ENCODE data around the gene ALK. TPM values are rescaled to one million over a fixed set of nuclear protein-coding genes. Genes with fewer than 3 reads are reported as not detected.

The ALK gene
- not detected in 2 replicates for total RNA-seq

DNA sequence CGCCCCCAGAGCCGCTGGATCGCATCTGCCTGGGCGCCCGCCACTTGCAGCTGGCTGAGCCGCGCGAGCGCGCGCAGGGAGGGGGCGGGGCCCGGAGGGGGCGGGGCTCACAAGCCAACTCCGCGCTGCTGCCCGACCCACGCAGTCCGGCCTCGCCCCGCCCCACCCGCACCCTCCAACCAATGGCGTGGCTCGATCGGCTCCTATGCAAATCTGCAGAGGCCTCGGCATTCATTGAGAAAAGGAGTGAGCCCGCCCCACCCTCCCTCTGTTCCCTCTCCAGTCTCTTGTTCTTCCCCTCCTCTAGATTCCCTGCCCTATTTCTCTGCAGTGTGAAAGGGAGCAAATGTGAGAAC, at the start of gene ALK:
TSS of gene ALK (minus strand) at position 27 of the 356 bp plus-strand sequence. CDS start 927 bp downstream, outside the sequence.
- Mint-ChIP-seq H3K36me3 (ENCODE audit: low read depth) (no peaks in the 10 kb centered on the region), H3K27me3 (ENCODE audit: insufficient read depth) (peaks cover 48% of the 10 kb centered on the region), H3K4me1 (ENCODE audit: low read depth) (no peaks in the 10 kb centered on the region), H3K9me3 (no peaks in the 10 kb centered on the region), H3K4me3 (peak within 1 kb of the TSS; percentile 5), H3K27ac (no peak within 1 kb of the TSS)
- intact Hi-C loops (cut with micrococcal nuclease), result no loop called here
- peak; percentile 17 for DNase-seq (ENCODE audit: low spot score)

DNA sequence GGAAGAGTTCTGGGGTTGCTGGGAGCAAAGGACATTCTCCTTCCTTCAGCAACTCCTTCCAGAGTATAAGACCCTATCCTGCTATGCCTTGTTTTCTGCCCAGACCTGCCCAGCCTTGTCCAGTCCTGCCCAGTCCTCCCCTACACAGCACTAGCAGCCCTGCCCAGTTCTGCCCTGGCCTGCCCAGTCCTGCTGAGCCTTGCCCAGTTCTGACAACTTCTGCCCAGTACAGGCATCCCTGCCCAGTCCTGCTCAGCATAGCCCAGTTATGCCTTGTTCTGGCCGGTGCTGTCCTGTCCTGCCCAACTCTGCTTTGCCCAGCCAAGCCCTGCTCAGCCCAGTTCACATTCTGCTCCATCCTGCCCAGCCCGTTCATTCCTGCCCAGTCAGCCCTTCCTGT, 44.9 kb upstream of the ALK start:
- no peak overlapping the region for H3K4me3 Mint-ChIP-seq
- no peak for DNase-seq (ENCODE audit: low spot score)
- H3K27me3 Mint-ChIP-seq (ENCODE audit: insufficient read depth), result peaks cover 15% of the 10 kb centered on the region
- no peaks in the 10 kb centered on the region for H3K9me3 Mint-ChIP-seq
- intact Hi-C loops (cut with micrococcal nuclease), result no loop called here
- H3K4me1 Mint-ChIP-seq (ENCODE audit: low read depth), result no peaks in the 10 kb centered on the region
- H3K36me3 Mint-ChIP-seq (ENCODE audit: low read depth), result no peaks in the 10 kb centered on the region
- H3K27ac Mint-ChIP-seq, result no peak overlapping the region

DNA sequence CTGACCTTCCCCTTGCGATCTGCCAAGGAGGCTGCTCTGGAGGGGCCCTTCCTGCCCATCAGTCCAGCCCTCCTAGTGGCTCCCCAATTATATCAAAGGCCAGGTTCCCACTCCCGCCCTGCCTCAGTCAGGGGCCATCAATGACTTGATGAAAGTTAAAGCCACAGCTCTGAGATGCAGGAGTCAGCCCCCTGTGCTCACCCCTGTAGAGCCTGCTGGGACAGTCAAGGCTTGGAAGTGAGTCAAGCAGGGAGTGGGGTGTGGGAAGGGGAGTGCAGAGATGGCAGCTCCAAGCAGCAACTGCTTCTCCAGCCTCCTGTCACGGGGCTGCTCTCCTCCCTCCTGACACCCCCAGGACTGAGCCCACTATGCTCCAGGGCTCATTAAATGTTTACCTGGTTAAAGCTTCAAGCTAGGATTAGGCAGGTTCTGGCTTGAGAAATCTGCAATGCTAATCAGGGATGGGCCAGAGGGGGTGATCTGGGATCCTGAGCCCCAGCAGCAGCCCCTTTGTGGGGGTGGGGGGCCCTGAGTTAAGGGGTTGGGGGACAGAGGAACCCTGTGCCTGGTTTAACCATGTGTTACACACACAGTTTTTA, 42.7 kb upstream of the ALK start:
- no peaks in the 10 kb centered on the region for H3K9me3 Mint-ChIP-seq
- intact Hi-C loops (cut with micrococcal nuclease), result no loop called here
- peaks cover 22% of the 10 kb centered on the region for H3K27me3 Mint-ChIP-seq (ENCODE audit: insufficient read depth)
- no peak overlapping the region for H3K4me3 Mint-ChIP-seq
- no peak for DNase-seq (ENCODE audit: low spot score)
- no peaks in the 10 kb centered on the region for H3K36me3 Mint-ChIP-seq (ENCODE audit: low read depth)
- H3K4me1 Mint-ChIP-seq (ENCODE audit: low read depth), result no peaks in the 10 kb centered on the region
- no peak overlapping the region for H3K27ac Mint-ChIP-seq

DNA sequence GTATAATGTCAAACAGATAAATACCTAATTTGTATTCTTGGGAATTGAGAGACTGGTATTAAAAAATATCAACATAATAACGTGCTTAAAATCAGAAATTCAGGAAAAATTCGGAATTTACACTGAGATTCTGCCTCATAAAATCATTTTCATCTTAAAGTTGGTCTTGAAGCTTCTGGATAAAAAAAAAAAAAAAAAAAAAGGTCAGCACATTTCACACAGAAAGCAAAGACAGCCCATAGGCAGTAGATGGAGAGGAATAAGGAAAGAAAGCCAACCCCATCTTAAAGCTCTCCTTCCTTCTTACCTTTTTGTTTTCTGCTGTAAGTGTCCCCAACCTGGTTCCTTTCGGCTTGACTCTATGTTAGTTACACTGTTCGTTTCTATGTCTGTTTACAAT, 41.5 kb upstream of the ALK start:
- Mint-ChIP-seq H3K9me3 (no peaks in the 10 kb centered on the region), H3K4me3 (no peak overlapping the region), H3K36me3 (ENCODE audit: low read depth) (no peaks in the 10 kb centered on the region), H3K27me3 (ENCODE audit: insufficient read depth) (peaks cover 22% of the 10 kb centered on the region), H3K27ac (no peak overlapping the region), H3K4me1 (ENCODE audit: low read depth) (no peaks in the 10 kb centered on the region)
- intact Hi-C loops (cut with micrococcal nuclease), result no loop called here
- DNase-seq (ENCODE audit: low spot score), result no peak

DNA sequence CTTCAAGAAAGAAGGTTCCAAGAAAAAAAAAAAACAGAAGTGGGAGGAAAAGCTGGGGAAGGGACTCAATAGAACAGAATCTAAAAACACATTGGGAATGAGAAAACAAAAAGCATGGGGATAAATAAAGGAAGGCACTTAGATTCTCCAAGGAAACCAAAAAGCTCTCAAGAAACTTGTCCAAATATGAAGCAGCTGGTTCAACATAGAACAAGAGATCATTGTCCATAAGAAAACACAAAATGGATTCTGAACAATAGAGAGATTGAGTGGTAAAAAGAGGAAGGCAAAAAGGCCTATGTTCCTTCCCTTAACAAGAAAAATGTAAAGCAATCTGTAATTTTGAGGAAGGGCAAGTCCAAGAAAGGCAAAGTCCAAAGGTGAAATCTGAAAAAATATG, 32.9 kb upstream of the ALK start:
- Mint-ChIP-seq H3K27ac (no peak overlapping the region), H3K27me3 (ENCODE audit: insufficient read depth) (peaks cover 2% of the 10 kb centered on the region), H3K4me1 (ENCODE audit: low read depth) (no peaks in the 10 kb centered on the region), H3K9me3 (no peaks in the 10 kb centered on the region), H3K4me3 (no peak overlapping the region), H3K36me3 (ENCODE audit: low read depth) (no peaks in the 10 kb centered on the region)
- no peak for DNase-seq (ENCODE audit: low spot score)
- intact Hi-C loops (cut with micrococcal nuclease), result no loop called here

DNA sequence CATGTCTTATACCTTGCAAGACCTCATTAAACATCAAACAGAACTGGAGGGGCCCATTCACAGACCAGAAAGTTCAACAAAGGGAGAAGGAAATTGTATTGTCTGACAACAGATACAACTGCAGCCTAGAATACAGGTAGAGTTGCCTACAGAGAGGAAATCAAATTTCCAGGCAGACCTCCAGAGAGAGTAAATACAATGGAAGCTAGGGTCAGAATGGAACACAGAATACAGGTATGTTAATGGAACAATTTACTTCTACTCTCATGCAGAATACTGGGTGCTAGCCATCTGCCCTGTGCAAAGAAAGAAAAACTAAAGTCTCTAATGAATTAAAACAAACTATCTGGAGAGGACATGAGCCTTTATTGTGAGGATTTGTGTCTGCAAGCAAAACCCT, 31.6 kb upstream of the ALK start:
- DNase-seq (ENCODE audit: low spot score), result no peak
- intact Hi-C loops (cut with micrococcal nuclease), result no loop called here
- Mint-ChIP-seq H3K4me3 (no peak overlapping the region), H3K27me3 (ENCODE audit: insufficient read depth) (peaks cover 2% of the 10 kb centered on the region), H3K4me1 (ENCODE audit: low read depth) (no peaks in the 10 kb centered on the region), H3K9me3 (no peaks in the 10 kb centered on the region), H3K36me3 (ENCODE audit: low read depth) (no peaks in the 10 kb centered on the region), H3K27ac (no peak overlapping the region)

DNA sequence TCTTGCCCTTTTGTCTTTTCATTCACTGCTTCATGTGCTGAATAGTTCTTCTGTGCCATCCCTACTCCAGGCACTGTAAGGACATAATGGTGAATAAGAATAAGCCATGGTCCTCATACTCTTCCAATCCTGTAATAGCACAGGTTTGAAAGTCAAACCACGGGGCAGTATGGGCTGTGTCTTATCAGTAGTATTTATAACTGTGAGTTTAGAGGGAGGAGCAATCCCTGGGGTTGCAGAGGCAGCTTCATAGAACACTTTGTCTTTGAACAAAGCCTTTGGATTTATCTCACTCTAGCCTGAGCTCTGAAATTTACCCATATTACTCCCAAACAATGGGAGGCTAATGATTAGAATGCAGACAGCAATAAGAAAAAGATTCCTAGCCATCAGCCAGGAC, 30.2 kb upstream of the ALK start:
- DNase-seq (ENCODE audit: low spot score), result no peak
- no peak overlapping the region for H3K27ac Mint-ChIP-seq

DNA sequence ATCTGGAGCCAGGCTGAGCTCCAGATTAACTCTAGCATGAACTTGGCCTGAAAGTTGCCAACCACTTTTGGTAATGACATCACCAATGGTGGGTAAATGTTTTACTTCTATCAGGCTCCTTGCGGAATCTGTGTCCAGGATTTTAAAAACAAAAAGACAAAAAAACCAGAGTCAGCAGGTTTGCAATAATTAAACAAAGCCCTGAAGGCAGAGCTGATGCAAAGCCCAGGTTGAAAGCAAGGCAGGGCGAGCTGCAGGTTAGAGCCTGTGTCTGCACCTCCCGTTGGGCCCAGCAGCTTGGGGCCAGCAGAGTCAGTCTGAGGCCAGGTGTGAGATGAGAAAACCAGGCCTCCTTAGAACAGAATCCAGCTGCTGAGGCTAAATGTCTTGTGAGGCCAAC, 29.1 kb upstream of the ALK start:
- H3K27ac Mint-ChIP-seq, result no peak overlapping the region
- H3K4me1 Mint-ChIP-seq (ENCODE audit: low read depth), result no peaks in the 10 kb centered on the region
- intact Hi-C loops (cut with micrococcal nuclease), result no loop called here
- H3K27me3 Mint-ChIP-seq (ENCODE audit: insufficient read depth), result peaks cover 4% of the 10 kb centered on the region
- no peak overlapping the region for H3K4me3 Mint-ChIP-seq
- no peak for DNase-seq (ENCODE audit: low spot score)
- no peaks in the 10 kb centered on the region for H3K9me3 Mint-ChIP-seq
- no peaks in the 10 kb centered on the region for H3K36me3 Mint-ChIP-seq (ENCODE audit: low read depth)

More for the DNA sequence above, 30.2 kb upstream of the ALK start:
- H3K27me3 Mint-ChIP-seq (ENCODE audit: insufficient read depth), result peaks cover 4% of the 10 kb centered on the region
- H3K9me3 Mint-ChIP-seq, result no peaks in the 10 kb centered on the region
- H3K4me1 Mint-ChIP-seq (ENCODE audit: low read depth), result no peaks in the 10 kb centered on the region
- H3K4me3 Mint-ChIP-seq, result no peak overlapping the region
- intact Hi-C loops (cut with micrococcal nuclease), result no loop called here
- no peaks in the 10 kb centered on the region for H3K36me3 Mint-ChIP-seq (ENCODE audit: low read depth)

DNA sequence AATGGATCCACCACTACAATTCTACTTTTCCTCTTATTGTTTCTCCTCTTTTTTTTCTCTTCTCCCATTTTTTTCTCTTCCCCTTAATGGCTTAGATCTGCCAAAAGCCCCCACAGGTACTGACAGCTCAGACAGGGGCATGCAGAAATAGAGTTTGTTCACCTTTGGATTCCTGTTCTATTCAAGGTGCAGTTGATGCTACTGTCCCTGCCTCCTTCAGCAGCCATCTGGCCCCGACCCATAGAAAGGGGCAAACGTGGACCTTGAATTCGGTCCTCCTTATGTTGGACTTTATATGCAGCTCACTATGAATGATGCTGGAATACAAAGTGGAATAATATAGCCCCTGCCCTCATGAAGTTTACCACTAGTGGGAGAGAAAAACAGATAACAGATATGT, 27.7 kb upstream of the ALK start:
- H3K4me1 Mint-ChIP-seq (ENCODE audit: low read depth), result no peaks in the 10 kb centered on the region
- H3K9me3 Mint-ChIP-seq, result no peaks in the 10 kb centered on the region
- DNase-seq (ENCODE audit: low spot score), result no peak
- no peak overlapping the region for H3K4me3 Mint-ChIP-seq
- intact Hi-C loops (cut with micrococcal nuclease), result no loop called here
- H3K27ac Mint-ChIP-seq, result no peak overlapping the region
- H3K27me3 Mint-ChIP-seq (ENCODE audit: insufficient read depth), result peaks cover 4% of the 10 kb centered on the region
- H3K36me3 Mint-ChIP-seq (ENCODE audit: low read depth), result no peaks in the 10 kb centered on the region

DNA sequence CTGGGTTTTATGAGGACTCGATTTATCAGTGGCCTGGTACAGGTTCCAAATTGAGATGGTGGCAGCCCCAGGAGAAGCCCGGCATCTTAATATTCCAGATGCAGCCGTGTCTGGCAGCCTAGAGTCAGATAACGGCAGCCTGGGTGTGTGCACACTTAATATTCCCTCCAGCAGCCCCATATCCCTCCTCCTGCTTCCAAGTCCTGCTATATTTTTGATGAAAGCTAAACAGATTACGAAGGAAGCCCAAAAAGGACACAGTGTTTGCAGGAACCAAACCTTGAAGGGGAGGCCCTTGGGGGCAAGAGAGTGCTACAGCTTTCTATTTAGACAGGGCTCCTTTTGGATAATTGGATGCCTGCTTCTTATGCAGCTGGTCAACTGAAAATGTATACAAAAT, 25.1 kb upstream of the ALK start:
- intact Hi-C loops (cut with micrococcal nuclease), result no loop called here
- DNase-seq (ENCODE audit: low spot score), result no peak
- H3K4me1 Mint-ChIP-seq (ENCODE audit: low read depth), result no peaks in the 10 kb centered on the region
- no peak overlapping the region for H3K4me3 Mint-ChIP-seq
- no peak overlapping the region for H3K27ac Mint-ChIP-seq
- peaks cover 2% of the 10 kb centered on the region for H3K27me3 Mint-ChIP-seq (ENCODE audit: insufficient read depth)
- H3K9me3 Mint-ChIP-seq, result no peaks in the 10 kb centered on the region
- H3K36me3 Mint-ChIP-seq (ENCODE audit: low read depth), result no peaks in the 10 kb centered on the region

DNA sequence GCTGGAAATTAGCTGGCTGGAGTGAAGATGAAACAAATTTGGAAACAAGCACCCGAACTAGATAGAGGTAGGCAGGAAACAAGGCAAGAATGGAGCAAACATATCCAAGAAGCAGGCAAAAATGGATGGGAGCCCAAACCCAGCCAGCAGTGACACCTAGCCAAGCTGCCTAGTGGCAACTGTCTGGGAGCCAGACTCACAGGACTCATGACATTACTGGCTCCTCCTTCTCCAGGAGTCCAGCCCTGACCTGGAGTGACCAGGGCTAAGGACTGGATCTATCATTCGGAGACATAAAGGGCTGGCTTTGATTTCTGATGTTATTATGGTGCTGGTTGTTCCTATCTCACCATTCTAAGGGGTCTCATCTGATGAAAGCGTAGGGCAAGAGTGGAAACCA, 21.3 kb upstream of the ALK start:
- intact Hi-C loops (cut with micrococcal nuclease), result no loop called here

DNA sequence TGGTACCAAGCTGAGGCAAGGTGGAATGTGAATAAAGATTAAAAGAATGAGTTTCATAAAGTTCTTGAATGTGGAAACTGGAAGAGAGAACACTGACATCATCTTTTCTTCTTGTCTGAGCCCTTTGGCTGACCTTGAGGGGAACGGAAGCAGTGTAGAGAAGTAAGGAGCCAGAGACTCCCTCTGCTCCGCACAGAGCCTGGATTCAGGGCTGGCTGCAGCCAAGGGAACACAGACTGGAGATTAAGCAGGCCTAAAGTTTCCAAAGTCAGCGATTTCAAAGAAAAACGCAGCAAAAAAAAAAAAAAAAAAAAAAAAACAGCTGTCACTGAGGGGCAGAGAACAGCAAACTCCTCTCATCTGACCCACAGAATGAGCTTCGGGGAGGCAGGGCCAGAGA, 19.3 kb upstream of the ALK start:
- Mint-ChIP-seq H3K4me1 (ENCODE audit: low read depth) (no peaks in the 10 kb centered on the region), H3K36me3 (ENCODE audit: low read depth) (no peaks in the 10 kb centered on the region), H3K27ac (no peak overlapping the region), H3K9me3 (no peaks in the 10 kb centered on the region), H3K27me3 (ENCODE audit: insufficient read depth) (no peaks in the 10 kb centered on the region), H3K4me3 (no peak overlapping the region)
- DNase-seq (ENCODE audit: low spot score), result no peak
- intact Hi-C loops (cut with micrococcal nuclease), result no loop called here

More for the DNA sequence above, 21.3 kb upstream of the ALK start:
- no peaks in the 10 kb centered on the region for H3K9me3 Mint-ChIP-seq
- DNase-seq (ENCODE audit: low spot score), result no peak
- H3K4me1 Mint-ChIP-seq (ENCODE audit: low read depth), result no peaks in the 10 kb centered on the region
- no peak overlapping the region for H3K4me3 Mint-ChIP-seq
- no peak overlapping the region for H3K27ac Mint-ChIP-seq
- peaks cover under 1% of the 10 kb centered on the region for H3K27me3 Mint-ChIP-seq (ENCODE audit: insufficient read depth)
- no peaks in the 10 kb centered on the region for H3K36me3 Mint-ChIP-seq (ENCODE audit: low read depth)

DNA sequence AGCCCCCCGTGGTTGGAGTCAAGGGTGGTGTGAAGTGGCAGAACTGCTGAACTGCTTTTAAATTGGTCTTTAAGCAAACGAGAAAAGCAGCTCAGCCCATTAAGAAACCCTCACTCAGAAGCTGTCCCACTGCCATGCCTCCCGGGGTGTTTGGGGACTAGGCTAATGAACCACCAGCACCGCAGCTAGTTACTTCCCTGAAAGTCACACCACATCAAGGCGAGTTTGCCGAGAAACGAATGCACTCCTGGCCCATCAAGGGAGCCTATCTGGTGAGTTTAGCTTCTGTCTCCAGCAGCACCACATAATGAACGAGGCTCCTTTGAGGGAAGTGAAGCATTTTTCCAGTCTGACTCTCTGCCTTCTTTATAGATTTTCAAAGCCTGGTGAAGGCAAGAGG, 14.6 kb upstream of the ALK start:
- no peaks in the 10 kb centered on the region for H3K9me3 Mint-ChIP-seq
- intact Hi-C loops (cut with micrococcal nuclease), result no loop called here
- no peaks in the 10 kb centered on the region for H3K4me1 Mint-ChIP-seq (ENCODE audit: low read depth)
- no peak for DNase-seq (ENCODE audit: low spot score)
- no peaks in the 10 kb centered on the region for H3K36me3 Mint-ChIP-seq (ENCODE audit: low read depth)
- H3K4me3 Mint-ChIP-seq, result no peak overlapping the region
- peaks cover 6% of the 10 kb centered on the region for H3K27me3 Mint-ChIP-seq (ENCODE audit: insufficient read depth)
- no peak overlapping the region for H3K27ac Mint-ChIP-seq

DNA sequence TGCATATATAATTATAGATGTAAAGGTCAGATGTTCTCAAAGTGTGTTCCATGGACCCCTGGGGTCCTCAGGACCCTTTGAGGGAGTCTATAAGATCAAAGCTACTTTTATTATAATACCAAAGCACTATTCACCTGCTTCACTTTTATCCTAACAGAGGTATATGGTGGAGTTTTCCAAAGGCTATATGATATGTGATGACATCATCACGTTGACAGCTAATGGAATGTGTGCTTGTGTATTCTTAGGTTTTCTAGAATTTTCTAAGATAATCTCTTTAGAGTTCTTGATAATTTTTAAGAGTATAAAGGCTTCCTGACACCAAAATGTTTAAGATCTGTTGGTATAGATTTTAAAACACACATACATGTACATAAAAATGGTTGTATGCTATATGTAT, 10.4 kb upstream of the ALK start:
- Mint-ChIP-seq H3K36me3 (ENCODE audit: low read depth) (no peaks in the 10 kb centered on the region), H3K4me1 (ENCODE audit: low read depth) (no peaks in the 10 kb centered on the region), H3K9me3 (no peaks in the 10 kb centered on the region), H3K27me3 (ENCODE audit: insufficient read depth) (peaks cover 13% of the 10 kb centered on the region), H3K27ac (no peak overlapping the region), H3K4me3 (no peak overlapping the region)
- no peak for DNase-seq (ENCODE audit: low spot score)
- intact Hi-C loops (cut with micrococcal nuclease), result no loop called here
